Kidney (tissue), 14 donors: ENCODE data around the gene HLA-A. TPM values are rescaled to one million over a fixed set of nuclear protein-coding genes. Genes with fewer than 3 reads are reported as not detected.

ENCODE experiments used
- DNase-seq, 5 donors: peaks; one replicate each; pipeline ENCODE4 v3.0.0-alpha.2; 2013 to 2020
- FAIRE-seq: peaks from 2 replicates; lab custom pipeline; 2012; peaks lifted over from hg19 to GRCh38; lab: Jason Lieb, UNC
- H3K27ac ChIP-seq, 2 donors: one replicate each; pipeline ENCODE4 v1.7.0; 2013; ENCODE audit warnings: low read depth in 2 of 2, low read length in 2 of 2, inconsistent platforms in 1 of 2
- H3K27me3 ChIP-seq: one replicate; pipeline ENCODE4 v1.7.1; 2013; ENCODE audit warnings: low read length, inconsistent platforms; ENCODE audit not compliant: control insufficient read depth, insufficient read depth
- H3K36me3 ChIP-seq, 3 donors: one replicate each; pipeline versions ENCODE4 v1.7.0 to v1.7.1; 2013; ENCODE audit warnings: low read length in 3 of 3, control low read depth in 1 of 3, inconsistent platforms in 1 of 3; ENCODE audit not compliant: insufficient read depth in 3 of 3, control insufficient read depth in 2 of 3
- H3K4me1 ChIP-seq, 3 donors: one replicate each; pipeline versions ENCODE4 v1.7.0 to v1.7.1; 2013; ENCODE audit warnings: low read length in 3 of 3, inconsistent platforms in 1 of 3, low read depth in 1 of 3; ENCODE audit not compliant: control insufficient read depth in 2 of 3, insufficient read depth in 2 of 3
- H3K4me3 ChIP-seq, 3 donors: one replicate each; pipeline versions ENCODE4 v1.7.0 to v1.8.1; 2013; ENCODE audit warnings: low read length in 3 of 3, control low read depth in 1 of 3, inconsistent platforms in 1 of 3
- H3K9ac ChIP-seq, 3 donors: one replicate each; pipeline versions ENCODE4 v1.7.0 to v1.7.1; 2013; ENCODE audit warnings: low read length in 3 of 3, control low read depth in 1 of 3, inconsistent platforms in 1 of 3
- H3K9me3 ChIP-seq, 3 donors: one replicate each; pipeline versions ENCODE4 v1.7.0 to v1.7.1; 2013; ENCODE audit warnings: low read length in 3 of 3, control low read depth in 1 of 3, inconsistent platforms in 1 of 3; ENCODE audit not compliant: control insufficient read depth in 2 of 3, insufficient read depth in 1 of 3
- intact Hi-C: fragments of 100-400 bp; cut with DNase I; formaldehyde crosslinking; loops from one replicate; pipeline ENCODE4 v1.11.1; 2022
- polyA plus RNA-seq: library from polyadenylated mRNA; stranded (reverse); fragments of 350-450 nt; fragmentation: Illumina TruSeq; extraction: RNeasy Lipid Tissue Mini Kit (QIAGEN cat#74804); gene quantifications from one replicate; pipeline ENCODE4 v1.2.3, GENCODE V29; 2014; ENCODE audit warnings: low read depth, low replicate concordance; ENCODE audit not compliant: insufficient read depth
- total RNA-seq: library from RNA; stranded (reverse); fragmentation: NEBNext Ultra II Directional; extraction: Animal tissue kit (Norgen Biotek cat#: 25700); gene quantifications from one replicate; pipeline ENCODE4 v1.2.1, GENCODE V29; 2021
- TF ChIP-seq, protein P1 (sequence below): IDR thresholded peaks from 3 replicates; pipeline ENCODE4 v1.5.1; 2012; ENCODE audit warnings: mild to moderate bottlenecking, moderate library complexity, borderline replicate concordance; ENCODE audit not compliant: insufficient read depth; ENCODE audit errors: extremely low read depth
- donor health status: control.
- donor health status: control.
- donor health status: control.
- donor health status: control.
- donor health status: control.
- donor health status: DM: yes; HTN: yes; CAD: no.
- donor health status: Normal renal cell carcinoma (clear cell type).

The HLA-A gene
- total and polyA plus RNA-seq, 2 donors from 2014 or later = 695 to 1,143 TPM

DNA sequence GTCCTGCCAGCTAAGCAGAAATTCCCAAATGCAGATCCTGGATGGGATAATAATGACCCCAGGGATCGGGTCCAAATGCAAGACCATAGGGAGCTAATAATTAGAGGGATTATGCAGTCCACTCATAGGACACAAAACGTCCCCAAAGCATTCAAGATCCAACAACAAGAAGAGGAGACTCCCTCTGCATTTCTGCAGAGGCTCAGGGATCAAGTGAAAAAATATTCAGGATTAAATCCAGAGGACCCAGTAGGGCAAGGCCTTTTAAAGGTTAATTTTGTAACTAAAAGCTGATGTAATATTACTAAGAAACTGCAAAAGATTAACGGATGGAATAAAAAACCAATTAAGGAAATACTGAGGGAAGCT is 22.2 kb downstream of the HLA-A start:
- TF ChIP-seq, protein P1, sequence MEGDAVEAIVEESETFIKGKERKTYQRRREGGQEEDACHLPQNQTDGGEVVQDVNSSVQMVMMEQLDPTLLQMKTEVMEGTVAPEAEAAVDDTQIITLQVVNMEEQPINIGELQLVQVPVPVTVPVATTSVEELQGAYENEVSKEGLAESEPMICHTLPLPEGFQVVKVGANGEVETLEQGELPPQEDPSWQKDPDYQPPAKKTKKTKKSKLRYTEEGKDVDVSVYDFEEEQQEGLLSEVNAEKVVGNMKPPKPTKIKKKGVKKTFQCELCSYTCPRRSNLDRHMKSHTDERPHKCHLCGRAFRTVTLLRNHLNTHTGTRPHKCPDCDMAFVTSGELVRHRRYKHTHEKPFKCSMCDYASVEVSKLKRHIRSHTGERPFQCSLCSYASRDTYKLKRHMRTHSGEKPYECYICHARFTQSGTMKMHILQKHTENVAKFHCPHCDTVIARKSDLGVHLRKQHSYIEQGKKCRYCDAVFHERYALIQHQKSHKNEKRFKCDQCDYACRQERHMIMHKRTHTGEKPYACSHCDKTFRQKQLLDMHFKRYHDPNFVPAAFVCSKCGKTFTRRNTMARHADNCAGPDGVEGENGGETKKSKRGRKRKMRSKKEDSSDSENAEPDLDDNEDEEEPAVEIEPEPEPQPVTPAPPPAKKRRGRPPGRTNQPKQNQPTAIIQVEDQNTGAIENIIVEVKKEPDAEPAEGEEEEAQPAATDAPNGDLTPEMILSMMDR = no peak
- Histone ChIP-seq H3K36me3 (no peaks in the 10 kb centered on the region), H3K9me3 (no peaks in the 10 kb centered on the region), H3K4me1 (peaks cover 0 to 17% (median 14%) of the 10 kb centered on the region in 3 donors), H3K4me3 (peak overlapping the region in 1 of 3 donors; percentile 71), H3K27me3 (no peaks in the 10 kb centered on the region), H3K9ac (peak overlapping the region in 1 of 3 donors; percentile 82), H3K27ac (peak overlapping the region; percentile 85 to 87)
- no peak for DNase-seq
- intact Hi-C loops = no loop called here
- no peak for FAIRE-seq

GRCh38 chr6:29964887-29965562 is 22.7 kb downstream of the HLA-A start:
- DNase-seq = peak in 4 of 5 donors; percentile 42 to 92 (median 74)
- Histone ChIP-seq H3K4me1 (peaks cover 0 to 17% (median 14%) of the 10 kb centered on the region in 3 donors), H3K9ac (peak overlapping the region in 2 of 3 donors; percentile 50 to 82), H3K4me3 (peak overlapping the region in 2 of 3 donors; percentile 70 to 71), H3K9me3 (no peaks in the 10 kb centered on the region), H3K36me3 (no peaks in the 10 kb centered on the region), H3K27ac (peak overlapping the region; percentile 85 to 87), H3K27me3 (no peaks in the 10 kb centered on the region)
- peak; percentile 37 for FAIRE-seq
- intact Hi-C loops = no loop called here
- TF ChIP-seq, protein P1 = no peak

DNA sequence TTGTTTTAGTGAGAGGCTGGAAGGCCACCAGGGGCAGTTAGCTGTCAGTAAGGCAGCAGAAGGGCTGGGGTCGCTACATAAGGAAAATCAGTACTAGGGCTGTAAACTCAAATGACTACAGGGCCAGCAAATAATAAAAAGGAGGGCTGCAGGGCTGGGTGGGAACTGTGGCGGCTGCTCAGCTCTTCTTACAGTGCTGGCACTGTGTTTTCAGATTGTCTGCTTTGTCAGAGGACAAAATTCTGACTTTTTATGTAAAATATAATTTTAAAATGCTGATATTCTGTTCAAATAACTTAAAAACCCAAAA is 23.2 kb downstream of the HLA-A start:
- Histone ChIP-seq H3K4me3 (peak overlapping the region in 2 of 3 donors; percentile 70 to 71), H3K27ac (peak overlapping the region; percentile 85 to 87), H3K9me3 (no peaks in the 10 kb centered on the region), H3K27me3 (no peaks in the 10 kb centered on the region), H3K4me1 (peaks cover 0 to 17% (median 14%) of the 10 kb centered on the region in 3 donors), H3K9ac (peak overlapping the region in 2 of 3 donors; percentile 50 to 82), H3K36me3 (no peaks in the 10 kb centered on the region)
- FAIRE-seq = no peak
- DNase-seq = no peak
- TF ChIP-seq, protein P1 = no peak
- intact Hi-C loops = no loop called here
